ENCODE measurements around the gene GMPR2.
"Not testable (repeated sequence)": the region's sequence is repeated elsewhere in the genome, so short reads cannot be mapped to it uniquely, and the experiment has no call there.

The GMPR2 gene

GRCh38 chr14:24202538-24202937 is 30.2 kb upstream of the GMPR2 start:
- DNase-seq (ENCODE audit: low spot score): not testable (repeated sequence)

GRCh38 chr14:24203249-24203886 is 29.4 kb upstream of the GMPR2 start:
- not testable (repeated sequence) for DNase-seq (ENCODE audit: low spot score)

GRCh38 chr14:24204163-24205146 is 28.3 kb upstream of the GMPR2 start:
- DNase-seq (ENCODE audit: low spot score): no peak

GRCh38 chr14:24206260-24207103 is 26.2 kb upstream of the GMPR2 start:
- DNase-seq (ENCODE audit: low spot score): no peak

GRCh38 chr14:24207104-24207551 is 25.6 kb upstream of the GMPR2 start:
- DNase-seq (ENCODE audit: low spot score): no peak

- no peak for DNase-seq (ENCODE audit: low spot score)
Measured at GRCh38 chr14:24207625-24208024, 25.1 kb upstream of the GMPR2 start.

GRCh38 chr14:24211311-24211710 is 21.4 kb upstream of the GMPR2 start:
- no peak for DNase-seq (ENCODE audit: low spot score)

GRCh38 chr14:24212924-24213865 is 19.5 kb upstream of the GMPR2 start, which contains the start of gene CHMP4A:
Gene CHMP4A, minus strand, starts transcription at chr14:24213488. Its CDS starts 49 bp downstream, at chr14:24213439.
- peak; percentile 98 for DNase-seq (ENCODE audit: low spot score)

GRCh38 chr14:24213866-24214662 is 18.7 kb upstream of the GMPR2 start:
- DNase-seq (ENCODE audit: low spot score): no peak

GRCh38 chr14:24215495-24216344 is 17.0 kb upstream of the GMPR2 start, which contains the start of gene MDP1:
Gene MDP1, minus strand, starts transcription at chr14:24216066. Its CDS starts 111 bp downstream, at chr14:24215955.
- peak; percentile 90 for DNase-seq (ENCODE audit: low spot score)

GRCh38 chr14:24216345-24216699 is 16.4 kb upstream of the GMPR2 start:
- no peak for DNase-seq (ENCODE audit: low spot score)

GRCh38 chr14:24216876-24217275 is 15.9 kb upstream of the GMPR2 start:
- DNase-seq (ENCODE audit: low spot score): not testable (repeated sequence)

- no peak for DNase-seq (ENCODE audit: low spot score)
Measured at GRCh38 chr14:24219080-24219479, 13.6 kb upstream of the GMPR2 start.

GRCh38 chr14:24219521-24219920 is 13.2 kb upstream of the GMPR2 start:
- DNase-seq (ENCODE audit: low spot score): no peak

- not testable (repeated sequence) for DNase-seq (ENCODE audit: low spot score)
Measured at GRCh38 chr14:24222987-24223386, 9.7 kb upstream of the GMPR2 start.

- no peak for DNase-seq (ENCODE audit: low spot score)
Measured at GRCh38 chr14:24224618-24225071, 8.1 kb upstream of the GMPR2 start.

- DNase-seq (ENCODE audit: low spot score): no peak
Measured at GRCh38 chr14:24226473-24226872, 6.3 kb upstream of the GMPR2 start.

GRCh38 chr14:24228902-24229301 is 3.8 kb upstream of the GMPR2 start:
- DNase-seq (ENCODE audit: low spot score): no peak

All from activated CD4-positive, alpha-beta T cell treated with anti-CD3 and anti-CD28 coated beads, Interleukin-2, Interleukin-4, amounts not matched to agents 100 ng/mL and 50 ng/mL, durations not matched to agents 16 hours and 8 hours (primary cell).